Endothelial cell (in vitro differentiated cells): Measurements from ENCODE around the gene SHISA8. TPM values are rescaled to one million over a fixed set of nuclear protein-coding genes. Genes with fewer than 3 reads are reported as not detected.
A peak's percentile ranks its signal among the peaks of the same experiment; 100 is the strongest.

Experiments
- DNase-seq: peaks from one replicate; pipeline ENCODE4 v3.0.0; 2021; ENCODE audit warnings: low spot score
- H3K27ac Mint-ChIP-seq: one replicate; pipeline ENCODE4 v1.8.0; 2021; ENCODE audit warnings: mixed read lengths, inconsistent platforms; ENCODE audit not compliant: unreplicated experiment
- H3K27me3 Mint-ChIP-seq: one replicate; pipeline ENCODE4 v1.8.0; 2021; ENCODE audit warnings: mild to moderate bottlenecking, moderate library complexity, mixed read lengths, inconsistent platforms; ENCODE audit not compliant: unreplicated experiment
- H3K36me3 Mint-ChIP-seq: one replicate; pipeline ENCODE4 v1.8.0; 2021; ENCODE audit warnings: mild to moderate bottlenecking, low read depth, mixed read lengths, inconsistent platforms; ENCODE audit not compliant: unreplicated experiment
- H3K4me1 Mint-ChIP-seq: one replicate; pipeline ENCODE4 v1.8.0; 2021; ENCODE audit warnings: mild to moderate bottlenecking, mixed read lengths, inconsistent platforms; ENCODE audit not compliant: unreplicated experiment
- H3K4me3 Mint-ChIP-seq: one replicate; pipeline ENCODE4 v1.8.0; 2021; ENCODE audit warnings: mild to moderate bottlenecking, mixed read lengths, inconsistent platforms; ENCODE audit not compliant: unreplicated experiment
- H3K9me3 Mint-ChIP-seq: one replicate; pipeline ENCODE4 v1.8.0; 2021; ENCODE audit warnings: mixed read lengths, inconsistent platforms; ENCODE audit not compliant: unreplicated experiment
- total RNA-seq: library from RNA; stranded (reverse); fragmentation: NEBNext Ultra II Directional; extraction: Animal tissue kit (Norgen Biotek cat#: 25700); gene quantifications from one replicate; pipeline ENCODE4 v1.2.1, GENCODE V29; 2021; ENCODE audit not compliant: unreplicated experiment
- TF ChIP-seq, protein P1 (sequence below): fragments of 200-600 bp; sonication (generic); IDR thresholded peaks from one replicate; pipeline ENCODE4 v1.5.0; 2021; ENCODE audit warnings: antibody characterized with exemption; ENCODE audit not compliant: unreplicated experiment

Gene SHISA8
- total RNA-seq, 1 donor from 2014 or later, result 0.41 TPM

DNA sequence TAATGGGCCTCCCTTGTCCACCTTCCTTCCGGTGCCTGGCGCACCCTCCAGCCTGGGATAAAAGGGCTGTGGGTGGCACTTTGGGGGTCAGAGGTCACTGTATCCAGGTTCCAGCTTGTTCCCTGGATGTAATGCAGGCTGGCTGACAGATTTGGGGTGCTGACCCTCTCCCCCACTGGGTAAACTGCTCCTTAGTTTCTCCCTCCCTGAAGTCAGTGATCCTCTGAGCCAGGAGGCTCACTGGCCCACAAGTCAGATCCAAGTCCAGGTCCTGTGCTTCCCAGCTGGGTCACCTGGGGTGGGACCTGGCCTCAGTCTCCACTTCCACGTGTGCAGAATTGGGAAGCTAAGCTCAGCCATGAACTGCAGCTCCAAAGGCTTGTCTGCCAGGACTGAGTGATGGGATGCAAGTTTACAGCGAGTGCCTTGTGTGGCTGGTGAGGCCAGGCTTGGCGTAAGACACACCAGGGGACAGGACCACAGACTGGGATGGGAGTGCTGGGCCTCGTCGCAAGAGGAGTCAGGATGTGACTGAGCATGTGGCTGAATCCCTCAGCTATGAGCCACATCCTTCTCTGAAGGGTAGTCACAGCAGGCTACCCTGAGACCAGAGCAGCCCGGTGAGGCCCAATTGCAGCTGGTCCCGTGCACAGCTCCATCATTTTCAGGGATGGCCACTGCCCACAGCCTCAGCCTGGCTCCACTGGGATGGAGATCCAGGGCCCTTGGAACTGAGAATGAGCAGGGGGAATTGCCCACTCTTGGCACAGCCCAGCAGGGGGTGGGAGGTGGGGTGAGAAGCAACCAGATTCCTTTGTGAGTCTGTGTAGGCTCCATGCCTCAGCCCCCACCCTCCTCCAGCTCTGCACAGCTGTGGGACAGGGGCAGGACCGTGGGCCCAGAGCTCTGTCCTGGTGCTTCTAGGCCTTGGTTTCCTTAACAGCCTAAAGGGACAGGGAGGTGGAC, 7.2 kb downstream of the SHISA8 start:
- H3K27me3 Mint-ChIP-seq, result peaks cover 20% of the 10 kb centered on the region
- no peak overlapping the region for H3K4me3 Mint-ChIP-seq
- peaks cover 18% of the 10 kb centered on the region for H3K36me3 Mint-ChIP-seq
- no peak overlapping the region for H3K27ac Mint-ChIP-seq
- peaks cover 9% of the 10 kb centered on the region for H3K4me1 Mint-ChIP-seq
- peak; percentile 12 for DNase-seq
- H3K9me3 Mint-ChIP-seq, result no peaks in the 10 kb centered on the region
- TF ChIP-seq, protein P1, sequence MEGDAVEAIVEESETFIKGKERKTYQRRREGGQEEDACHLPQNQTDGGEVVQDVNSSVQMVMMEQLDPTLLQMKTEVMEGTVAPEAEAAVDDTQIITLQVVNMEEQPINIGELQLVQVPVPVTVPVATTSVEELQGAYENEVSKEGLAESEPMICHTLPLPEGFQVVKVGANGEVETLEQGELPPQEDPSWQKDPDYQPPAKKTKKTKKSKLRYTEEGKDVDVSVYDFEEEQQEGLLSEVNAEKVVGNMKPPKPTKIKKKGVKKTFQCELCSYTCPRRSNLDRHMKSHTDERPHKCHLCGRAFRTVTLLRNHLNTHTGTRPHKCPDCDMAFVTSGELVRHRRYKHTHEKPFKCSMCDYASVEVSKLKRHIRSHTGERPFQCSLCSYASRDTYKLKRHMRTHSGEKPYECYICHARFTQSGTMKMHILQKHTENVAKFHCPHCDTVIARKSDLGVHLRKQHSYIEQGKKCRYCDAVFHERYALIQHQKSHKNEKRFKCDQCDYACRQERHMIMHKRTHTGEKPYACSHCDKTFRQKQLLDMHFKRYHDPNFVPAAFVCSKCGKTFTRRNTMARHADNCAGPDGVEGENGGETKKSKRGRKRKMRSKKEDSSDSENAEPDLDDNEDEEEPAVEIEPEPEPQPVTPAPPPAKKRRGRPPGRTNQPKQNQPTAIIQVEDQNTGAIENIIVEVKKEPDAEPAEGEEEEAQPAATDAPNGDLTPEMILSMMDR, result no peak

DNA sequence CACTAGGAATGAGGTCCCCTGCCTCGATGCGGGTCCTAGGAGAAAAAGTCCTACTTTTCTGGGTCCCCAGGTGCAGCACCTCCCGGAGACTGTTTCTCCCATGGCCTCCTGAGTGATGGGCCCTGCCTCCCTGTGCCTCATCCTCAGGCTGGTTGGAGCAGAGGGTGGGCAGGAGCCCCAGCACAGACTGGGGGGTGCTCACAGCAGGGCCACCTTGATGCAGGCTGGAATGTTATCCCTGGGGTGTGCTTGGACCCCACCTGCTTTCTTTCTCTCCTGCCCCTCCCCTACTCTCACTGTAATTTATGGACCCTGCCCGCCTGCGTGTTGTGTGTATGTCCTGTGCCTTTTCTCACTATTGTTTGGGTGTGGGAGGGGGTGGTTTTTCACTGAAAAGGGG, 8.1 kb downstream of the SHISA8 start:
- TF ChIP-seq, protein P1, result no peak
- Mint-ChIP-seq H3K27me3 (peaks cover 13% of the 10 kb centered on the region), H3K9me3 (no peaks in the 10 kb centered on the region), H3K36me3 (peaks cover 22% of the 10 kb centered on the region), H3K4me1 (peaks cover 9% of the 10 kb centered on the region), H3K4me3 (peak overlapping the region; percentile 45), H3K27ac (no peak overlapping the region)
- DNase-seq, result no peak

DNA sequence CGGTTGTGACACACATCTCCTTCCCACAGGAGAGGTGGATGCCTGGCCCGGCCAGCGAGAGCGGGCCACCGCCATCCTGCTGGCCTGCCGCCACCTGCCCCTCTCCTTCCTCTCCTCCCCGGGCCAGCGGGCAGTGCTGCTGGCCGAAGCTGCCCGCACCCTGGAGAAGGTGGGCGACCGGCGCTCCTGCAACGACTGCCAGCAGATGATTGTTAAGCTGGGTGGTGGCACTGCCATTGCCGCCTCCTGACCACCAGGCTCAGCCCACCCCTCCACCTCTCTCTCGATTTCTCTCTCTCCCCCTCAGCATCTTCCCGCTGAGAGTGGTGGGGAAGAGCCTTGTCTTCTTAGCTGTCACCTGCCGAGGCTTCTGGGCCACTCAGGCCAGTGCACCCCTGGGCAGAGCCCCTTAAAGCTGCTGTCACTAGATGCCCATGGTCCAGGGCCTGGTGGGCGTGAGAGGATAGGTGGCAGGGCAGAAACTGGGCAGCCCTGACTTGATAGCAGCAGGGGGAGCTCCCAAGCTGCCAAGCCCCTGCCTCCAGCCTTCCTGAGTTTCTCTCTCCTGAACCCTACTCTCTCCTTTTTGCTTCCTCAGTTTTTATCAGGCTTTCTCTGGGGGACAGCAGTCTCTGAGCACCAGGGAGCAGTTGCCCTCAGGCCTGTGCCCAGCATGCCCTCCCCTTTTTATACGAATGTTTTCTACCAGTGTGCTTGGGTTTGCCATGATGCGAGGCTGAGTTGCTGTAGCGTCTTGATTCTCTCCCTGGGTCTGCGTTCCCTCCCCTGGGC, 9.3 kb downstream of the SHISA8 start:
- TF ChIP-seq, protein P1, result no peak
- no peak for DNase-seq
- Mint-ChIP-seq H3K4me1 (peaks cover 9% of the 10 kb centered on the region), H3K27me3 (peaks cover 7% of the 10 kb centered on the region), H3K36me3 (peaks cover 24% of the 10 kb centered on the region), H3K27ac (no peak overlapping the region), H3K4me3 (peak overlapping the region; percentile 51), H3K9me3 (no peaks in the 10 kb centered on the region)

DNA sequence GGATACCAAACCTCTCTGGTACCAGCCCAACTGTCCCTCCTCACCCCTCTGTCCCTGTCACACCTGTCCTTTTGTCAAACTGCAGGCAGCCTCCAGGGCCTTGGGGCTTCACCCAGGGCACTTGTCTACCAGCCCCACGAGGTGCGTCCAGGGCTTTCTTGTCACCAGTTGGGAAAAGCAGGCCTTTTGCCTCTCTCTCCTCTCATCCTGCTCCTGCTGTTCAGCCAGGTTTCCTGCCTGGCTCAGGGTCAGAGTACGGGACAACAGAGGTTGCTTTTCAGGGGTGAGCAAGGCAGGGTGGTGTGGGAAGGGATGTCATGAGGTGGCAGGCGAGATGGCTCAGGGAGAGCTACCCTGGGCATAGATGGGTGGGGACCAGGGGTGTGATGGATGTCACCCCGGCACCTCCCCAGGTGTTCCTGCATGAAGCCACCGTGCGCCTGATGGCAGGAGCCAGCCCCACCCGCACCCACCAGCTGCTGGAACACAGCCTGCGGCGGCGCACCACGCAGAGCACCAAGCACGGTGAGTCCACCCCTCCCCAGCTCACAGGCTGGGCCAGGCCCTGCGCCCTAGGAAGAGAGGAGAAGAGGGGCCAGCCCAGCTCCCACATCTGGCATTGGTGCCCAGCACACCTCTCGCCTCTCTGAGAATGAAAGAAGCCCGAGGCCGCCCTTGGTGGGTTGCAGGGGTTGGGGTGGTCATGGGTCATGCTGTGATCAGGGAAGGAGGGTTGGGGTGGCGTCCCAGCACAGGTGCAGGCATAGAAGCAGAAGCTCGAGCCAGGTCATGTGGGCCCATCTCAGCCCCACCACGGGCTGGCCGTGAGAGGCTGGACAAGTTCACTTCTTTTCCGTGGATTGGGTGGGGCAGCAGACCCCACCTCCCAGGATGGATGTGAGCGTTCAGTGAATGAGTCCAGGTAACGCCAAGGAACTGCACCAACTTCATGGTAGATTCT, 10.1 kb downstream of the SHISA8 start:
- Mint-ChIP-seq H3K27me3 (peaks cover 9% of the 10 kb centered on the region), H3K9me3 (no peaks in the 10 kb centered on the region), H3K27ac (no peak overlapping the region), H3K4me1 (peaks cover 9% of the 10 kb centered on the region), H3K4me3 (no peak overlapping the region), H3K36me3 (peaks cover 29% of the 10 kb centered on the region)
- TF ChIP-seq, protein P1, result no peak
- DNase-seq, result no peak
